Fibroblast of gingiva (primary cell): ENCODE measurements around the gene PYM1.
A peak's percentile ranks its signal among the peaks of the same experiment; 100 is the strongest.
"Not testable (repeated sequence)": the region's sequence is repeated elsewhere in the genome, so short reads cannot be mapped to it uniquely, and the experiment has no call there.

Experiments
- DNase-seq: peaks from one replicate; pipeline ENCODE4 v3.0.0-alpha.2; 2011; ENCODE audit warnings: low read depth

Gene PYM1

DNA sequence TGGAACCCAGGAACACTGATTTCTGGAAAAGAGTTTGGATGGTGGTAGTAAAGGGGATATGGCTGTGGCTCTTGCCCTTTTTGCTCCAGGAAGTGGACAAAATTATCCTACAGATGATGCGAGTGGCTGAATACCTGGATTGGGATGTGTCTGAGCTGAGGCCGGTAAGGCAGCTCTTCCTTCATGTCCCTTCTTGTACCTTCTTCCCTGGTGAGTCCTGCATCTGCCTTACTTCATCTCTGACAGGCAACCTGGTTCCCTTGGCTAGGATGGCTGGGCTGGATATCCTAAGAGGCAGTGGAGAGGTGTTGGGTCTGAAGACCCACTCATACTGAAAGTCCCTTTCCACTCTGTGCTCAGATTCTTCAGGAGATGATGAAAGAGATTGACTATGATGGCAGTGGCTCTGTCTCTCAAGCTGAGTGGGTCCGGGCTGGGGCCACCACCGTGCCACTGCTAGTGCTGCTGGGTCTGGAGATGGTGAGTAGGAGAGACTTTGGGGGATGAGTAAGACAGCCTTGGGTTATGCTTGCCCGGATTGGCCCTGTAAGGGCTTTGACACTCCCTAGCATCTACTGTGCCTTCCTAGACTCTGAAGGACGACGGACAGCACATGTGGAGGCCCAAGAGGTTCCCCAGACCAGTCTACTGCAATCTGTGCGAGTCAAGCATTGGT lies 11.3 kb upstream of the PYM1 start:
- no peak for DNase-seq

DNA sequence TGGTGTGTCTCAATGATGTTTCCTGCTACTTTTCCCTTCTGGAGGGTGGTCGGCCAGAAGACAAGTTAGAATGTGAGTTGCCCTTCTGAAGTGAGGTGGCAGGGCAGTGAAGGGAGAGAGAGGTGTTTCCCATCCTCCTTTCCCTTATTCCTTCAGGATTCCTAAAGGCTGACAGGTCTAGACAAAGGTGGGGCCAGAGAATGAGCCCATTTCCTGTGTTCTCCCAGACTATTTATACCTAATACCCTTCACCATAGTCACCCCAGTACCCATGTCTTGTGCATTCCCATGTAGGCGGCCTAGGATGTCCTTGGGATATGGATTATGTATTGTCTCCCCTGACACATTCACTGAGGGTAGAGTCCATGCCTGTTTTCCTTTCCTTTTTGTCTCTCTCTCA lies 10.3 kb upstream of the PYM1 start:
- DNase-seq, result no peak

DNA sequence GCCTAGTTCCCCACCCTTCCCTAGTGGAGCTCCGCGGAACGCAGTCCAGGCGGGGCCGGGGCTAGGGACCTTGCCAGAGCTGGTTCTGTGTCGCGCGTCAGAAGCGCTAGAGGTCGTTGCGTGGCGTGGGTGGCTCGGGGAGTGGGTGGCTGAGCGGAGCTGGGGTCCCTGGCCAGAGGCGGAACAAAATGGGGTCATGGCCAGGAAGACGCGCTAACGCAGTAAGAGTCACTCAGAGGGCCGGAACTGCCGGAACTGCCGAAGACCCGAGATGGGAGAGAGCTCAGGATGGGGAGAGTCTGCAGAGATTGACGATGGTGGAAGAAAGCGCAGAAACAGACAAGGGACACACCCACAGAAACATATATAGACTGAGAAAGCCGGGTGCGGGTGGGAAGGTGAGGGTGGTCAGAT lies 8.1 kb upstream of the PYM1 start:
- DNase-seq, result no peak

DNA sequence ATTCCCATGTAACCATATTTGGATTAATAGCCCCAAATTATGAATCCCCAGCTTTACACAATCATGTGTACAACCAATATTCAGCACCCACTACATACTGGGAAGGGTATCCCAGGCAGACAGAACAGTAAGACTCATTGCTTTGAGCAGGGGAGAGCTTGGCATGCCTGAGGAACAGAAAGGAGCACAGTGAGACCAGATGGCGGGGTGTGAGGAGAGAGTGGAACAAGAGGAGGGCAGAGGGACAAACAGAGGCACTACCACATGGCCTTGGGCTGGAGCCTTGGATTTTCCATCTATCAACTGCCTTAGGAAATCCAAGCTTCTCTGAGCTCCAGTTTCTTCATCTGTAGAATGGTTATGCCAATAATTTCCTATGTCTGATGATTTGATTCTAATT lies 7.1 kb upstream of the PYM1 start:
- no peak for DNase-seq

DNA sequence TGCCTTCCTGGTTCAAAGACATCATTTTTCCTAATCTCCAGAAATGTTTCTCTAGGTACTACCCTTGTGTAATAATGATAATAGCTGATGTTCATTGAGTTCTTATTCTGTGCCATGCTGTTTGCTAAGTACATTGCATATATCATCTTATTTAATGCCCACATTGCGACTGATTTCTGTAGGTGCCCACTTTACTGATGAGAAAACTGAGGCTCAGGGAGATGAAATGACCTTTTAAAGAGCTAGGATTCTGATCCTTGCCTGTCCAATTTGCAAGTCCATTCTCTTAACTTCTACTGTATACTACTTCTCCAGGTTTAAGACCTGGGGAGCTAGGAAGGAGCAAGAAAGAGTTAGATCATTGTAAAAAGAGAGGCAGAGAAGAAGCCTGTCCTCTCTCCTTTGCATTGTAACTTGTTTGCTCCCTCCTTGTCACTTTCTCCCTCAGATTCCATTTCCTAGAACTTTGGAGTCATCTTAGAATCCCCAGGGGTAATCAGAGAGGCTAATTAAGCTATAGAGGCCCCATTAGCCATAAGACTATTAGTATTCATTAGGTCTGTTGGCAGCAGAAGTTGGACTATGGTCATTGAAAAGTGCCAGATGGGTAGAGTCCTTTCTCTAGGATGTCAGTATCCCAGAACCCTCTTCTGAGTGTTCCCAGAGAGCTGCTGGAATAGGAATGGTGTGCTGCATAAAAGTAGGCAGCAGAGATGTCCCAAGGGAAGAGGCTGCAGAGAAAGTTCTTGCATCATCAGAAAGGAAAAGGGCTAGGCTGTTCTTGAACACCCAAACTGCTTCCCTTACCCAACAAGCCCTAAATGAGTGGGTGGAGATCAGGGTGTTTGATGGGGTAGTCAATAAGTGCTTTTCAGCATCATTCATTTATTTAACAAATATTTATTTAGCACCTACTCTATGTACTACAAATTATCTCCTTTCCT lies 6.4 kb upstream of the PYM1 start:
- peak; percentile 61 for DNase-seq

DNA sequence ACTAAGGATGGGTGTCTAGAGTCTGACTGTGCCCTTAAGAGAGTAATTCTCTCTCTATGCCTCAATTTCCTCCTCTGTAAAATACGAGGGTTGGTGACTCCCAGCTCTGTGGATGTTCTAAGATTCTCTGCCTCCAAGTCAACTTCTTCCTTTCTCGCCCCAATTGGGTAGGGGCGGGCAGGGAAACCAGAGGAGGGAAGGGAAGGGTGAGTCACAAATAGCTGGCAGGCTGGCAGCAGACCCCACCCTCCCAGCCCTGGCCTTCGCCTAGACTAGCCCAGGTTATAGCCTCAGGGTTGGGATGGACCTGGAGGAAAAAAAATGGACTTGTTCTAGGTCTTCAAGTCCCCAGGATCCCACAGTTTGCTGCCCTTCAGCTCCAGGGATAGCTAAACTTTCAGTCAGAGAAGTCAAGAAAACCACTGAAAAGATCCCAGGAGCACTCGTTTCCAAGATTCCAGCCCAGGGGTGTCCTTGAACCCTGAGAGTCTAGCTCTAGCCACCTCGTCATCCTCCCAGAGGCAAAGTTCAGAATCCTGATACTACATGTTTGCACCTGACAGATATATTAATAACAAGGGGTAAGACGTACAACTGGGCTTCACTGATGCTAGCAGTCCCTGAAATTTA lies 5.6 kb upstream of the PYM1 start:
- peak; percentile 35 for DNase-seq

DNA sequence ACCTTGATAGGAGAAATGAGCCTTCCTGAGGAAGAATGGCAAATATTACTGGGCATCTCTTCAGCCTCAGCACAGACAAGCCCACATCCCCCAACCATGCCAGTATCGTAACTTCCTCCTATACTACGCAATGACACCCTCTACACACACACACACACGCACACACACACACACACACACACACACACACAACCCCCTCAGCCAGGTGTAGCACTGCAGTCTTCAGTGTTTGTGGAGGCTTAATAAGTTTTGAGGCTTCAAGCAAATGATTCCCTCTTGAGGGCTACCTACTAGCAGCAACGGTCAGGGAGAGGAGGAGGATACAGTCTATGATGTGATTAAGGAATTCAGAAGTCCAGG lies 4.8 kb upstream of the PYM1 start:
- DNase-seq, result peak; percentile 55

DNA sequence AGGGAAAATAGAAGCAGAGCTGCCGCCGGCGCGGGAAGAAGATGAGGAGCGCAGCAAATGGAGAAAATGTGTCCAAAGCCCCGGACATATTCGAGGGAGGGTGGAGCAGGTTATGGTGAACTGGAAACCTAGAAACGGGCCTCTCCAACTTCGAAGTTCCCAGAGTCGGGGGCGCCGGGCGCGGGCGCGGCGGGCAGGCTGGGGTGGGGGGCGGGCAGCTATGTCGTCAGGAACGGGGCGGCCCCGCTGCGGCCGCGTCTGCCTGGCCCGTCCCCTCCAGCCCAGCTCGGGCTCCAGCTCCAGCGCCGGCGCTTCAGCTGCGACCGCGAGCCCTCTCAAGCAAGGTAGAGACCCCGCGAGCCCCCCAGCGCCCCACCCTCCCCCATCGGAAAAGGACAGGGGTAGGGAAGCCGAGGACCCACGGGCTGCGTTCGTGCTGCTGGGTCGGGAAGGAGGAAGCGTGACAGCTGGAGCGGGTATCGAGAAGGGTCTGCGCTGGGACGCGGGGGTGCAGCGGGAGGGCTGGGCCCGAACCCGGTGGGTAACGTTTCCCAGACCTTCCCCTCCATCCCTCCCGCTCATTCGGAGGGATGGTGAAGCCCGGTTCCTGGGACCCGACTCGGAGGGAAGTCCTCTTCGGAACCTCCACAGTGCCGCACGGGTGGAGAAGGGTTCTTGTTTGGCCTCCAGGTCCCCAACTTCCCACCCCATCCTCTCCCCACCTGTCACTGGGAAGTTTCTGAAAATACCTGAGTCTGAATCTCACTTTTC lies 4.3 kb upstream of the PYM1 start:
- DNase-seq, result peak; percentile 57

DNA sequence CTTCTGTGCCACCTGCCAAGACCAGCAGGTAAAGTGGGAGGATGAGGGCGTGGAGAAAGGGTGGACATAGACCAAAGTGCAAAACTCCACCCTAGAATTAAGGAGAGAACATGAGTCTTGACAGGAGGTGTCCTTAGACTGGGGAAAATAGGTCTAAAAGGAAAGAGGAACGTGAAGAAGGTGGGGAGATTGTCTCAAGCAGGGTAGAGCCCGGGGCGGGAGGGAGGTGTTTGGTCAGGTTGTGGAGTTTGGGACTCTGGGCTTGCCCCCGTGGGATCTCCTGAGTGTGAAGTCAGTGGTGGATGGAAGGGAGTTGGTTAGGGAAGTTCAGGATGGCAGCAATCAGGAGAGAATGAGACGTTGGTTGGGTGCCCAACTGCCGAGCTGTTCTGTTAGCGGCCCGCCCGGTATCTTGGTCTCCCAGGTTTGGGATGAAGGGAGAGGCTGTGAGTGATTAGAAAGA lies 3.7 kb upstream of the PYM1 start:
- no peak for DNase-seq

DNA sequence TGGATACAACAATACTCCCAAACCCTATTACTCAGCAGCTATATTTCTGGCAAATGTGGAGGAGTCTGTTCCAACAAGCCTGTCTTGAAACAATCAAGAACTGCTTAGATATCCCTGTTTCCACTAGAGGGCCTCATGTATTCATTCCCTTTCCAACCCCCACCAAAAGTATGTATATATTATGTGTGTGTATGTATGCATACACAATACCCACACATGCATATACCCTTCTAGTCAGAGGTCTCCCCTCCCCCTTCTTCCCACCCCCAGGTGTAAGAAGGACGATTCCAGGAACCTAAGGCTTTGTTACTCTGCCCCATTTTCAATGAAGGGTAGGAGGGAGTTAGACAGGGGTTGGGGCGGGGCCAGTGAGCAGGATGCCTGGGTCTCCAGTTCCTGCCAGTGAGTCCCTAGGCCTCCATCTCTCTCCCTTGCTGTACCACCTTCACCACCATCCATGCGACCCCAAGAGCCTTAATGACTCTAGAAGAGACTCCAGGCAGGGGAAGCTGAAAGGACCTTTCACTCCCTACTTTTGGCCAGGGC lies 3.1 kb upstream of the PYM1 start, which contains the start of gene DGKA:
DGKA (plus strand) TSS at position 392 of the 546 bp plus-strand sequence. CDS start 5,342 bp downstream, outside the sequence.
- DNase-seq, result peak; percentile 82

DNA sequence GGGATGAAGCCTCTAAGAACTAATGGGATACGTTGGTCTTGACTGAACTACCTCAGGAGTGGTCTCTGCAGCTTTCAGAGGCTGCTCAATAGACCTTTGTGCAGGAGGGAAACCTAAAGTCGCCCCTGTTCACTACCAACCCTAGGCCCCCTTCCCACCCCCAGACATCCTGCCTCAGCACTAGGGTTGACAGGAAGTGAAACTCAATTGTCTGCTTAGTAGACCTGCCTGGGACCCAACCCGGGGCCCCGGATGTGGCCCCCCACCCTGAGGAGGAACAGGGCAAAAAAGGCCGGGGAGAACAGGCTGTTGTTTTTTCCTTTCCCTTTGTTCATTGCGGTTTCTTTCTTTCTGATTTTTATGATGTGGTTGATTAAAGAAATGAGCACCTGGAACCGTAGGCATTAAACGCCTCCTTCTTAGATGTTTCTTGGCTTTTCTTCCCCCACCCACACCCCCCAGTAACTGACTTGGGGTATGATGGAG lies 1.7 kb upstream of the PYM1 start:
- no peak for DNase-seq

DNA sequence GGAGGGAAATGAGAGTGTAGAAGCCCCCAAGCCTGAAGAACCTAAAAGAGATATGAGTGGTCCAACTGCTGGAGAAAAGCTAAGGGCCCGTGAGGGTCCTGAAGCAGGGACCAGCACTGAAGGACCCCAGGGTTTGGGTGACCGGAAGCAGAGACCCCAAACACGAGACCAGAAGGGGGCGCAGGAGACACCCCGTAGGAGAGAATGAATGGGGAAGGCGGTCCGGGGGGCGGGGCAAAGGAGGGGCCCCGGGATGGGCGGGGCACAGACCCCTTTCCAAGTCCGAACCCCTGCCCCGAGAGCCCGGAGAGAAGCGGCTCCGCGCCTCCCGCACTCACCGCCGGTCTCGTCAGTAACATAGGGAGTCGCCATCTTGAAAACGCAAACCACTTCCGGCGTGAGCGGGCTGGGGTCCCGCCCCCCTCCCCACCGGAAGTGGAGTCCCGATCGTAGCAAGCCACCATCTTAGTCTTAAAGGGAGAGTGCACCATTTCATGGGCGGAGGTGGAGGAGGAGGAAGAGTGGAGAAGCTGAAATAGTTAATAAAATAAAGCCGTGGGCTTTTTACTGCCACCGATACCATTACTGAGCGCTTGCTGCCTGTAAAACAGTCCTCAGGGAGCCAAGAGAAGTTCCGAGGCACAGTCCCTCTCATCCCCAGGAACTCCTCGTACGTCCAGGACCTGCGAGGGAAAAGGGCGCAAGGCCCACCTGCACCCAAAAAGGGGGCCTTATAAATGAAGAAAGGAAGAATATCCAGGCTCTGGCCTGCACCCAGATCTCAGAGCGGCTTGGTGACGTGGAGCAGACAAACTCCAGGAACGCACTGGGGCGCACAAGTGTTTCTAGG lies 731 bp downstream of the PYM1 start:
- DNase-seq, result peak; percentile 91

DNA sequence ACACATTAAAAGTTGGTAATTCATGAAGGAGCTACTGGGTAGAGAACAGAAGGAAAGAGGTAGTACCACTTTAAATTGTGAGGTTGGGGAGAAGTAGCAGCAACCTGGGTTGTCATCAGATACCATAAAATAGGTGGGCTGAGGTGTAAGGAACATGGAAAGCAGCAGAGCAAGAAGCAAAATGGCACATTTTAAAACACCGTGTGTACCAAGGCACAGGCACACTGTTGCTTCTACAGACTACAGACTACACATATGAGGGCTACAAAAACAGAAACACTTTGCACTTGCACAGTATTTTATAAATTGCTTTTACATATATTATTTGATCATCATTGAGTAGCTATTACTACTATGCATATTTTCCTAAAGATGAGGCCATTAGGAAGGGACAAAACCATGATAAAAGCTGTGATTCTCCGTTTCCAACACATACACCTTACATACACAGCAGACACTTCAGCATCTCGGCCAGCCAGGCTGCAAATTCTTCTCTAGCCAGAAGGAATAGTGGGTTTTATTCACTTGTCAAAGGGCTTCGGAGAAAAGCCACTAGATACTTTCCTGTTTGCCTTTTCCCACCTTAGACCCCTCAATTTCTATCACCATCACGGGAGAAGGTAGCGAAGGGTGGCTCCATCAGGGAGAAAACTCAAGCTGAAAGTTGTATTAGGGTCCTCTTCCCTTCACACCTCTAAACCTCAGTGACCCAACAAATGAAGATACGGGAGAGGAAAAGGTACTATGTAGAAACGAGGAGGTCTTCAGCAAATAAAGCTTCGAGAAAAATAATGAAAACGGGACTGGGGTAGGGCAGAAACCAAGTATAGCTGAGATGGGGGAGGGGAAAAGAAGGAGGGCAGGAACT lies 1.6 kb downstream of the PYM1 start:
- DNase-seq, result no peak

DNA sequence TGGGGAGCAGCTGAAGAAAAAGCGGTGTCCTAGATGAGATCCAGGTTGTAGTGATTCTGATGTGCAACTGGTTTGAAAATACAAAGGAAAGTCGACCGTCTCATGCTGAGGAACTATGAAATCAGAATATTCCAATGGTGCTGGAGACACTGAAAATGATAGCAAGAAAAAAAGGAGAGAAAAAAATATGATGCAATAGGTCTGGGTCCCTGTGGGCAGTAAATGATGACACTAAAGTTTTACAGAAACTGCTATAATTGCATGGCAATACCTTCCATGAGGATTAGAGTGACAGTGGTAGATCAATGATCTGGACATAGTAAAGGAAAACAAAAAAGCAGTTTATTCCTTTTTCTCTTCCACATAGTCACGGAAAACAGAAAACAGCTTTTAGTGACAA lies 2.3 kb downstream of the PYM1 start:
- no peak for DNase-seq

DNA sequence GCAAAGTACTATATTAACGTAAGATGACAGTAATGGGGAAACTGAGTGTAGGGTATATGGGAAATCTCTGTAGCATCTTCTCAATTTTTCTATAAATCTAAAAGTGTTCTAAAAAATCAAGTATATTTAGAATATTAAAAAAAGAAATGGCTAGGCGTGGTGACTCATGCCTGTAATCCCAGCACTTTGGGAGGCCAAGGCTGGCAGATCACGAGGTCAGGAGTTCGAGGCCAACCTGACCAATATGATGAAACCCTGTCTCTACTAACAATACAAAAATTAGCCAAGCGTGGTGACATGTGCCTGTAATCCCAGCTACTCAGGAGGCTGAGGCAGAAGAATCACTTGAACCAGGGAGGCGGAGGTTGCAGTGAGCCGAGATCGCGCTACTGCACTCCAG lies 4.0 kb downstream of the PYM1 start:
- DNase-seq, result not testable (repeated sequence)

DNA sequence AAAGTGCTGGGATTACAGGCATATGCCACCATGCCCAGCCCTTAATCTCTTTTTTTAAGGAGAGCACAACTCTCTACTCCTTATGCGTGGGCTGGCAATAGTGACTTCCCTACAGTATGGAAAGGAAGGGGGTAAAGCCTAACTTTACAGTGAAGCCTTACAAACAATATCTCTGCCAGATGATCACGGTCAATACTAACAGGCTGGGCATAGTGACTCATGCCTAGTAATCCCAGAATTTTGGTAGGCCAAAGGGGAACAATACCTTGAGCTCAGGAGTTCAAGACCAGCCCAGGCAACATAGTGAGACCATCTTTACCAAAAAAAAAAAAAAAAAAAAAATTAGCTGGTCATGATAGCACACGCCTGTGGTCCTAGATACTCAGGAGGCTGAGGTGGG lies 5.6 kb downstream of the PYM1 start:
- no peak for DNase-seq

DNA sequence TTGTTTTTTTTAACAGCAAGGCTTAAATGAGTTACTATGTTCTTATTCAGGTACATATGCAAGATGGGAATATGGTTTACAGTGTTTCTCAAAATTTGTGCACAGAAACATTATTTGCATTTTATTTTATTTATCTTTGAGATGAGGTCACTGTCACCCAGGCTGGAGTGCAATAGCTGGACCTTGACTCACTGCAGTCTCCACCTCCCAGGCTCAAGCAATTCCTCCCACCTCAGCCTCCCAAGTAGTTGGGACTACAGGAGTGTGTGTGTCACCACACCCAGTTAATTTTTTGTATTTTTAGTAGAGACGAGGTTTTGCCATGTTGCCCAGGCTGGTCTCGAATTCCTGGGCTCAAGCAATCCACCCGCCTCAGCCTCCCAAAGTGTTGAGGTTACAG lies 8.7 kb downstream of the PYM1 start:
- not testable (repeated sequence) for DNase-seq

DNA sequence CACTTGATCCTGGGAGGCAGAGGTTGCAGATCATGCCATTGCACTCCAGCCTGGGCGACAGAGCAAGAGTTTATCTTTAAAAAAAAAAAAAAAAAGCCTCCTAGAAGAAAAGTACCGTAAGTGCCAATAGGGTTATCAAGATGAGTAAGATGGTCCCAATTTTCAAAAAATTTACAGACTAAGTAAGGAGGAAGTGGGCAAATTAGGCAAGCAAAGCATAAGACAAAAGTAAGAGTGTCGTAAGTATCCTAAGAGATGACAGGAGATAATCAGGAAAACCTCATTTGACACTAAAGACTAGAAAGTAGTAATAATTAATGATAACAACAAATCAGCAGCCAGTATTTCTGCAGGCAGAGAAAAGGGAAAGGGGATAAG lies 12.2 kb downstream of the PYM1 start:
- no peak for DNase-seq

DNA sequence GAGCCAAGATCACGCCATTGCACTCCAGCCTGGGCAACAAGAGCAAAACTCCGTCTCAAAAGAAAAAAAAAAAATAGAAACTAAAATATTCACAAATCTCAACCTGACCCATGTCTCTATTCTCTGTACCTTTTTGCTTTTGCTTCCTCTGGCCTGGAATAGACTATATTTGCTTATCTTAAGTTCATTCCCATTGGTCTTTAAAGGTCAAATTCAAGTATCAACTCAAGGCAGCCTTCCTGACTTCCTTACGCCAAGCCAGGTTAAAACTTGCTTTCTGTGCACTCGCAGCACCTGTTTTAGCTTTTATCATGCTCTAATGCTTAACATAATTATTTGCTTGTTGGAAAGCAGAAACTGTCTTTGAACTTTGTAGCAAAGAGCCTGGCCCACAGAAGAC lies 14.8 kb downstream of the PYM1 start:
- no peak for DNase-seq

DNA sequence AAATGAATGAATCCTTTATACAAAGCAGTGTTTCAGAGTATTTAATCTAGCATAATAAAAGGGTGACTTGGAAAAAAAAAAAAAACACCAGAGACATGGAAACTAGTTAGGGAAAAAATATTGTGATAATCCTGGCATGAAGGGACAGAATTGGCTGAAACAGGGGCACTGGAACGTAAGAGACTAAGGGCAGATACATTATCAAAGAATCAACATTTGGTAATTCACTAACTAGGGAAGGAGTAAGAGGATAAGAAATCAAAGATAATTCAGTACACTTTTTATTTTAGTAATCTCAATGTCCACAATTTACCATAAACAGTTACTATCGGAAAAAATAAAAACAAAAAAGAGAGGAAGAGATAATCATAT lies 18.2 kb downstream of the PYM1 start:
- DNase-seq, result no peak
